WTC11 (cell line): ENCODE measurements around the gene PPP1R12B. TPM values are rescaled to one million over a fixed set of nuclear protein-coding genes. Genes with fewer than 3 reads are reported as not detected.

ENCODE experiments used
- ATAC-seq: fragments of 200-7000 bp; cut with Tn5 transposase; 2 replicates; pipeline ENCODE4 v1.10.0; 2021; ENCODE audit warnings: mild to moderate bottlenecking, moderate library complexity
- CTCF ChIA-PET: fragments of 300-600 bp; sonication (Branson Sonifier 250); formaldehyde crosslinking; loops from one replicate; lab custom pipeline; 2021; ENCODE audit warnings: antibody characterized with exemption; lab: Charles Lee
- POLR2A ChIA-PET: fragments of 350-600 bp; sonication (Branson Sonifier 250); formaldehyde crosslinking; loops from one replicate; lab custom pipeline; 2021; ENCODE audit warnings: antibody characterized with exemption; lab: Charles Lee
- DNase-seq: peaks from one replicate; pipeline ENCODE4 v3.0.0; 2021; ENCODE audit warnings: low spot score
- H3K27ac Mint-ChIP-seq: 2 replicates; pipeline ENCODE4 v1.8.0; 2021; ENCODE audit warnings: mixed read lengths
- H3K27me3 Mint-ChIP-seq: 2 replicates; pipeline ENCODE4 v1.8.0; 2021; ENCODE audit warnings: low read depth, mild to moderate bottlenecking, moderate library complexity, mixed read lengths
- H3K36me3 Mint-ChIP-seq: 2 replicates; pipeline ENCODE4 v1.8.0; 2021; ENCODE audit warnings: mixed read lengths
- H3K4me1 Mint-ChIP-seq: 2 replicates; pipeline ENCODE4 v1.8.0; 2022; ENCODE audit warnings: mixed read lengths
- H3K4me3 Mint-ChIP-seq: 2 replicates; pipeline ENCODE4 v1.8.0; 2021; ENCODE audit warnings: mild to moderate bottlenecking, moderate library complexity, mixed read lengths
- H3K9me3 Mint-ChIP-seq: 2 replicates; pipeline ENCODE4 v1.8.0; 2021; ENCODE audit warnings: mixed read lengths
- ELF4 ChIP-seq: sonication (generic); formaldehyde crosslinking; IDR thresholded peaks from 2 replicates; pipeline ENCODE4 v1.8.1; 2022; ENCODE audit warnings: low read depth, mild to moderate bottlenecking, moderate library complexity, missing genetic modification reagents
- GTF2I ChIP-seq: fragments of 250-450 bp; sonication (Bioruptor Pico); conservative IDR thresholded peaks from 2 replicates; pipeline ENCODE4 v1.4.0; 2021; ENCODE audit warnings: mild to moderate bottlenecking
- IRF2 ChIP-seq: sonication (generic); formaldehyde crosslinking; IDR thresholded peaks from 2 replicates; pipeline ENCODE4 v1.8.0; 2022; ENCODE audit warnings: low read depth, missing genetic modification reagents, borderline replicate concordance
- SMAD3 ChIP-seq: sonication (generic); formaldehyde crosslinking; IDR thresholded peaks from 2 replicates; pipeline ENCODE4 v1.8.0; 2022; ENCODE audit warnings: missing genetic modification reagents, mild to moderate bottlenecking, borderline replicate concordance
- TEAD4 ChIP-seq: sonication (generic); formaldehyde crosslinking; IDR thresholded peaks from 2 replicates; pipeline ENCODE4 v1.8.0; 2022; ENCODE audit warnings: mild to moderate bottlenecking, missing genetic modification reagents
- ZNF219 ChIP-seq: sonication (generic); formaldehyde crosslinking; IDR thresholded peaks from 2 replicates; pipeline ENCODE4 v1.8.0; 2023; ENCODE audit warnings: missing genetic modification reagents, mild to moderate bottlenecking, borderline replicate concordance
- ZNF423 ChIP-seq: fragments of 250-450 bp; sonication (Bioruptor Pico); IDR thresholded peaks from 2 replicates; pipeline ENCODE4 v2.1.2; 2022; ENCODE audit warnings: mild to moderate bottlenecking, moderate library complexity
- total RNA-seq: library from RNA; stranded (reverse); gene quantifications from 3 replicates; pipeline ENCODE4 v1.2.3, GENCODE V29; 2021
- TF ChIP-seq, protein P1 (sequence below): fragments of 250-450 bp; sonication (Bioruptor Pico); IDR thresholded peaks from 2 replicates; pipeline ENCODE4 v1.9.0; 2021; ENCODE audit warnings: mild to moderate bottlenecking, borderline replicate concordance
- TF ChIP-seq, protein P2 (sequence below): sonication (generic); formaldehyde crosslinking; IDR thresholded peaks from 2 replicates; pipeline ENCODE4 v1.8.1; 2023; ENCODE audit warnings: mild to moderate bottlenecking, missing genetic modification reagents, moderate library complexity
- TF ChIP-seq, protein P3 (sequence below): fragments of 250-450 bp; sonication (Bioruptor Pico); IDR thresholded peaks from 2 replicates; pipeline ENCODE4 v1.9.0; 2021; ENCODE audit warnings: moderate library complexity, mild to moderate bottlenecking, inconsistent platforms, borderline replicate concordance
- TF ChIP-seq, protein P4 (sequence below): sonication (generic); formaldehyde crosslinking; IDR thresholded peaks from 2 replicates; pipeline ENCODE4 v1.8.1; 2023; ENCODE audit warnings: mild to moderate bottlenecking, missing genetic modification reagents
- TF ChIP-seq, protein P5 (sequence below): sonication (generic); formaldehyde crosslinking; conservative IDR thresholded peaks from 2 replicates; pipeline ENCODE4 v1.8.1; 2022; ENCODE audit warnings: mild to moderate bottlenecking, missing genetic modification reagents
- TF ChIP-seq, protein P6 (sequence below): sonication (generic); formaldehyde crosslinking; IDR thresholded peaks from 2 replicates; pipeline ENCODE4 v1.8.1; 2022; ENCODE audit warnings: missing genetic modification reagents, borderline replicate concordance
- TF ChIP-seq, protein P7 (sequence below): fragments of 250-450 bp; sonication (Bioruptor Pico); IDR thresholded peaks from 2 replicates; pipeline ENCODE4 v1.9.0; 2021; ENCODE audit warnings: mild to moderate bottlenecking
- TF ChIP-seq, protein P8 (sequence below): sonication (generic); formaldehyde crosslinking; IDR thresholded peaks from 2 replicates; pipeline ENCODE4 v1.8.0; 2022; ENCODE audit warnings: mild to moderate bottlenecking, missing genetic modification reagents

Gene PPP1R12B
- total RNA-seq, 1 experiment from 2014 or later = 19.2 TPM

DNA sequence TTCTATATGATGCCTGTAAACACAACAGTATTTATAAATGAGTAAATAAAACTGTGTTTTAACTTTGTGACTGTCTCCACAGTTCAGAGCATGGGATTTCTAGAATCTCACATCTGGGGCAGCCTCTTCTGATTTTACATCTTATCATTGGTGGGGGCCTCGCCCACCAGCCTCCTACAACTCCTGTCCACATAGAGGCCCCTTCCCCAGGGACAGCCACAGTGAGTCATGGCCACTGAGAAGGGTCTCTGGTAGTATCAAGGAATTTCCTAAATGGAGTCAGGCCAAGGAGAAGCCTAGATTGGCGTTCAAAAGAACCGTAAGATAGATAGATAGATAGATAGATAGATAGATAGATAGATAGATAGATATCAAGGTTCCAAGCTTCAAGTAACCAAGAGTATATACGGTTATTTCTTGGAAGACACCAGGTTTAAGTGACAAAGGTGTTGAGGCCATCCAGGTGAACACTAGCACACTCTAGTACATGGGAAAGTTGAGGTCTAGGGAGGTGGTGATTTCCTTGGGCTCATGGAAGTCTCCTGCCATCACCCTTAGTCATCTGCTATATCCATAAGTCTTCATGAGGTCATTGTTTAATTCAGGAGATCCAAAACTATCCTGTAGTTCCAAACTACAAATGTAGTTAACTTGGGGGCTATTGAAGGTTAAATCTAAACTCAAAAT lies 240.1 kb downstream of the PPP1R12B start (continued):
- TF ChIP-seq, protein P1, sequence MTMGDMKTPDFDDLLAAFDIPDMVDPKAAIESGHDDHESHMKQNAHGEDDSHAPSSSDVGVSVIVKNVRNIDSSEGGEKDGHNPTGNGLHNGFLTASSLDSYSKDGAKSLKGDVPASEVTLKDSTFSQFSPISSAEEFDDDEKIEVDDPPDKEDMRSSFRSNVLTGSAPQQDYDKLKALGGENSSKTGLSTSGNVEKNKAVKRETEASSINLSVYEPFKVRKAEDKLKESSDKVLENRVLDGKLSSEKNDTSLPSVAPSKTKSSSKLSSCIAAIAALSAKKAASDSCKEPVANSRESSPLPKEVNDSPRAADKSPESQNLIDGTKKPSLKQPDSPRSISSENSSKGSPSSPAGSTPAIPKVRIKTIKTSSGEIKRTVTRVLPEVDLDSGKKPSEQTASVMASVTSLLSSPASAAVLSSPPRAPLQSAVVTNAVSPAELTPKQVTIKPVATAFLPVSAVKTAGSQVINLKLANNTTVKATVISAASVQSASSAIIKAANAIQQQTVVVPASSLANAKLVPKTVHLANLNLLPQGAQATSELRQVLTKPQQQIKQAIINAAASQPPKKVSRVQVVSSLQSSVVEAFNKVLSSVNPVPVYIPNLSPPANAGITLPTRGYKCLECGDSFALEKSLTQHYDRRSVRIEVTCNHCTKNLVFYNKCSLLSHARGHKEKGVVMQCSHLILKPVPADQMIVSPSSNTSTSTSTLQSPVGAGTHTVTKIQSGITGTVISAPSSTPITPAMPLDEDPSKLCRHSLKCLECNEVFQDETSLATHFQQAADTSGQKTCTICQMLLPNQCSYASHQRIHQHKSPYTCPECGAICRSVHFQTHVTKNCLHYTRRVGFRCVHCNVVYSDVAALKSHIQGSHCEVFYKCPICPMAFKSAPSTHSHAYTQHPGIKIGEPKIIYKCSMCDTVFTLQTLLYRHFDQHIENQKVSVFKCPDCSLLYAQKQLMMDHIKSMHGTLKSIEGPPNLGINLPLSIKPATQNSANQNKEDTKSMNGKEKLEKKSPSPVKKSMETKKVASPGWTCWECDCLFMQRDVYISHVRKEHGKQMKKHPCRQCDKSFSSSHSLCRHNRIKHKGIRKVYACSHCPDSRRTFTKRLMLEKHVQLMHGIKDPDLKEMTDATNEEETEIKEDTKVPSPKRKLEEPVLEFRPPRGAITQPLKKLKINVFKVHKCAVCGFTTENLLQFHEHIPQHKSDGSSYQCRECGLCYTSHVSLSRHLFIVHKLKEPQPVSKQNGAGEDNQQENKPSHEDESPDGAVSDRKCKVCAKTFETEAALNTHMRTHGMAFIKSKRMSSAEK (CRISPR knock-in tag) = no peak
- TF ChIP-seq, protein P2, sequence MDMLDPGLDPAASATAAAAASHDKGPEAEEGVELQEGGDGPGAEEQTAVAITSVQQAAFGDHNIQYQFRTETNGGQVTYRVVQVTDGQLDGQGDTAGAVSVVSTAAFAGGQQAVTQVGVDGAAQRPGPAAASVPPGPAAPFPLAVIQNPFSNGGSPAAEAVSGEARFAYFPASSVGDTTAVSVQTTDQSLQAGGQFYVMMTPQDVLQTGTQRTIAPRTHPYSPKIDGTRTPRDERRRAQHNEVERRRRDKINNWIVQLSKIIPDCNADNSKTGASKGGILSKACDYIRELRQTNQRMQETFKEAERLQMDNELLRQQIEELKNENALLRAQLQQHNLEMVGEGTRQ (CRISPR knock-in tag) = no peak
- TF ChIP-seq, protein P3, sequence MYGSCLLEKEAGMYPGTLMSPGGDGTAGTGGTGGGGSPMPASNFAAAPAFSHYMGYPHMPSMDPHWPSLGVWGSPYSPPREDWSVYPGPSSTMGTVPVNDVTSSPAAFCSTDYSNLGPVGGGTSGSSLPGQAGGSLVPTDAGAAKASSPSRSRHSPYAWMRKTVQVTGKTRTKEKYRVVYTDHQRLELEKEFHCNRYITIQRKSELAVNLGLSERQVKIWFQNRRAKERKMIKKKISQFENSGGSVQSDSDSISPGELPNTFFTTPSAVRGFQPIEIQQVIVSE (CRISPR knock-in tag) = no peak
- TF ChIP-seq GTF2I (CRISPR knock-in tag) (no peak), TEAD4 (no peak), ELF4 (CRISPR knock-in tag) (no peak), ZNF219 (CRISPR knock-in tag) (no peak), ZNF423 (no peak), IRF2 (CRISPR knock-in tag) (no peak)
- TF ChIP-seq, protein P4, sequence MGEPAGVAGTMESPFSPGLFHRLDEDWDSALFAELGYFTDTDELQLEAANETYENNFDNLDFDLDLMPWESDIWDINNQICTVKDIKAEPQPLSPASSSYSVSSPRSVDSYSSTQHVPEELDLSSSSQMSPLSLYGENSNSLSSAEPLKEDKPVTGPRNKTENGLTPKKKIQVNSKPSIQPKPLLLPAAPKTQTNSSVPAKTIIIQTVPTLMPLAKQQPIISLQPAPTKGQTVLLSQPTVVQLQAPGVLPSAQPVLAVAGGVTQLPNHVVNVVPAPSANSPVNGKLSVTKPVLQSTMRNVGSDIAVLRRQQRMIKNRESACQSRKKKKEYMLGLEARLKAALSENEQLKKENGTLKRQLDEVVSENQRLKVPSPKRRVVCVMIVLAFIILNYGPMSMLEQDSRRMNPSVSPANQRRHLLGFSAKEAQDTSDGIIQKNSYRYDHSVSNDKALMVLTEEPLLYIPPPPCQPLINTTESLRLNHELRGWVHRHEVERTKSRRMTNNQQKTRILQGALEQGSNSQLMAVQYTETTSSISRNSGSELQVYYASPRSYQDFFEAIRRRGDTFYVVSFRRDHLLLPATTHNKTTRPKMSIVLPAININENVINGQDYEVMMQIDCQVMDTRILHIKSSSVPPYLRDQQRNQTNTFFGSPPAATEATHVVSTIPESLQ = no peak
- TF ChIP-seq, protein P5, sequence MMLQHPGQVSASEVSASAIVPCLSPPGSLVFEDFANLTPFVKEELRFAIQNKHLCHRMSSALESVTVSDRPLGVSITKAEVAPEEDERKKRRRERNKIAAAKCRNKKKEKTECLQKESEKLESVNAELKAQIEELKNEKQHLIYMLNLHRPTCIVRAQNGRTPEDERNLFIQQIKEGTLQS = no peak

DNA sequence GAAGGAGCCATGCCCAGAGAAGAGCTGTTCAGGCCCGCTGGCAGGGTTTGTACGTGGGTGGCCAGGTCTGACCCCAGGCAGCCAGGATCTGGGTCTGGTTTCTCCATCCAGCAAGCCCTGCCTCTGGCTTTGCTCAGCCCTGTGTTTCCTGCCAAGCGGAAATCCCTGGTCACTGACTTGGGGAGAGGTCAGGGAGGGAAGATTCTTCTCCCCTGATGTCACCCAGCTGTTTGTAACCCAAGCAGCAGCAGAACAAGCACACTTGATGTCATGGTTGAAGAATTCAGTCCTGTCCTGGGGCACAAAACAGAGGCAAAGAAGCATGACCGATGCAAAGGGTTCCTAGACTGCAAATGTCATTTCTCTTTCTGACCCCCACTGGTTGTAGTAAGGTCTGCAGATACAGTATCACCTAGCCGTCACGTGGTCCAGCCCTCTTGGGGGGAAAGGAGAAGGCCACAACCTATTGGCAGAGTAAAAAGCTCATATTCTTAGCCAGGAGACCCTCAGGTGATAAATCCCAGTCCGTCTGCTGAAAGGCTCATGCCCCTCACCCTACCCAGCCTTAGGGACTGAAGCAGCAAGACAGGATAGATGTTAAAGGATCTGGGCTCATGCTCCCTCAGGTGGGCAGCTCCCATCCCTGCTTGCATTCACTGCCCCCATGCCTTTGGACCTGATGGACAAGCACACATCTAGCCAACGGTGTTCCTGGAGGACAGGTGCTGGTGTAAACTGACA lies 240.9 kb downstream of the PPP1R12B start:
- DNase-seq (no peak), ATAC-seq (peak; percentile 38)
- Mint-ChIP-seq H3K4me3 (no peak overlapping the region), H3K9me3 (no peaks in the 10 kb centered on the region), H3K27me3 (no peaks in the 10 kb centered on the region; the same call in 1 of the 2 replicates), H3K4me1 (no peaks in the 10 kb centered on the region), H3K36me3 (no peaks in the 10 kb centered on the region), H3K27ac (no peak overlapping the region)
- ChIA-PET POLR2A (no interaction called here), CTCF (interaction anchor here (0.6 to 1.6 kb wide), 2 partner anchors 11 to 33 kb away, joined by 3 to 4 read pairs; no protein-coding TSS in a partner anchor)
- TF ChIP-seq, protein P6, sequence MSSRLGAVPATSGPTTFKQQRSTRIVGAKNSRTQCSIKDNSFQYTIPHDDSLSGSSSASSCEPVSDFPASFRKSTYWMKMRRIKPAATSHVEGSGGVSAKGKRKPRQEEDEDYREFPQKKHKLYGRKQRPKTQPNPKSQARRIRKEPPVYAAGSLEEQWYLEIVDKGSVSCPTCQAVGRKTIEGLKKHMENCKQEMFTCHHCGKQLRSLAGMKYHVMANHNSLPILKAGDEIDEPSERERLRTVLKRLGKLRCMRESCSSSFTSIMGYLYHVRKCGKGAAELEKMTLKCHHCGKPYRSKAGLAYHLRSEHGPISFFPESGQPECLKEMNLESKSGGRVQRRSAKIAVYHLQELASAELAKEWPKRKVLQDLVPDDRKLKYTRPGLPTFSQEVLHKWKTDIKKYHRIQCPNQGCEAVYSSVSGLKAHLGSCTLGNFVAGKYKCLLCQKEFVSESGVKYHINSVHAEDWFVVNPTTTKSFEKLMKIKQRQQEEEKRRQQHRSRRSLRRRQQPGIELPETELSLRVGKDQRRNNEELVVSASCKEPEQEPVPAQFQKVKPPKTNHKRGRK (CRISPR knock-in tag) = no peak
- TF ChIP-seq, protein P2 (CRISPR knock-in tag) = peak; percentile 54
- TF ChIP-seq, protein P7, sequence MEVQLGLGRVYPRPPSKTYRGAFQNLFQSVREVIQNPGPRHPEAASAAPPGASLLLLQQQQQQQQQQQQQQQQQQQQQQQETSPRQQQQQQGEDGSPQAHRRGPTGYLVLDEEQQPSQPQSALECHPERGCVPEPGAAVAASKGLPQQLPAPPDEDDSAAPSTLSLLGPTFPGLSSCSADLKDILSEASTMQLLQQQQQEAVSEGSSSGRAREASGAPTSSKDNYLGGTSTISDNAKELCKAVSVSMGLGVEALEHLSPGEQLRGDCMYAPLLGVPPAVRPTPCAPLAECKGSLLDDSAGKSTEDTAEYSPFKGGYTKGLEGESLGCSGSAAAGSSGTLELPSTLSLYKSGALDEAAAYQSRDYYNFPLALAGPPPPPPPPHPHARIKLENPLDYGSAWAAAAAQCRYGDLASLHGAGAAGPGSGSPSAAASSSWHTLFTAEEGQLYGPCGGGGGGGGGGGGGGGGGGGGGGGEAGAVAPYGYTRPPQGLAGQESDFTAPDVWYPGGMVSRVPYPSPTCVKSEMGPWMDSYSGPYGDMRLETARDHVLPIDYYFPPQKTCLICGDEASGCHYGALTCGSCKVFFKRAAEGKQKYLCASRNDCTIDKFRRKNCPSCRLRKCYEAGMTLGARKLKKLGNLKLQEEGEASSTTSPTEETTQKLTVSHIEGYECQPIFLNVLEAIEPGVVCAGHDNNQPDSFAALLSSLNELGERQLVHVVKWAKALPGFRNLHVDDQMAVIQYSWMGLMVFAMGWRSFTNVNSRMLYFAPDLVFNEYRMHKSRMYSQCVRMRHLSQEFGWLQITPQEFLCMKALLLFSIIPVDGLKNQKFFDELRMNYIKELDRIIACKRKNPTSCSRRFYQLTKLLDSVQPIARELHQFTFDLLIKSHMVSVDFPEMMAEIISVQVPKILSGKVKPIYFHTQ (CRISPR knock-in tag) = no peak
- TF ChIP-seq, protein P8, sequence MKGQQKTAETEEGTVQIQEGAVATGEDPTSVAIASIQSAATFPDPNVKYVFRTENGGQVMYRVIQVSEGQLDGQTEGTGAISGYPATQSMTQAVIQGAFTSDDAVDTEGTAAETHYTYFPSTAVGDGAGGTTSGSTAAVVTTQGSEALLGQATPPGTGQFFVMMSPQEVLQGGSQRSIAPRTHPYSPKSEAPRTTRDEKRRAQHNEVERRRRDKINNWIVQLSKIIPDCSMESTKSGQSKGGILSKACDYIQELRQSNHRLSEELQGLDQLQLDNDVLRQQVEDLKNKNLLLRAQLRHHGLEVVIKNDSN (CRISPR knock-in tag) = no peak
- TF ChIP-seq SMAD3 = no peak
